Measurements from ENCODE around the gene STYXL2.

- TF ChIP-seq CTCF (IDR thresholded peaks at IDR 0.05): no peak
- no peak for TF ChIP-seq POLR2A (IDR thresholded peaks at IDR 0.05)
- TF ChIP-seq POLR2AphosphoS5 (IDR thresholded peaks at IDR 0.05): no peak
Measured at GRCh38 chr1:167122568-167122967, 28.7 kb downstream of the STYXL2 start.
